ENCODE data around the gene AHRR. TPM values are rescaled to one million over a fixed set of nuclear protein-coding genes. Genes with fewer than 3 reads are reported as not detected.

Gene AHRR
- total and polyA plus RNA-seq, 9 of the 15 experiments (the other 6 are each of a cell fraction or from before 2014, with no cell fraction given): 0.06 to 1.6 (median 0.75) TPM; not detected in 1

DNA sequence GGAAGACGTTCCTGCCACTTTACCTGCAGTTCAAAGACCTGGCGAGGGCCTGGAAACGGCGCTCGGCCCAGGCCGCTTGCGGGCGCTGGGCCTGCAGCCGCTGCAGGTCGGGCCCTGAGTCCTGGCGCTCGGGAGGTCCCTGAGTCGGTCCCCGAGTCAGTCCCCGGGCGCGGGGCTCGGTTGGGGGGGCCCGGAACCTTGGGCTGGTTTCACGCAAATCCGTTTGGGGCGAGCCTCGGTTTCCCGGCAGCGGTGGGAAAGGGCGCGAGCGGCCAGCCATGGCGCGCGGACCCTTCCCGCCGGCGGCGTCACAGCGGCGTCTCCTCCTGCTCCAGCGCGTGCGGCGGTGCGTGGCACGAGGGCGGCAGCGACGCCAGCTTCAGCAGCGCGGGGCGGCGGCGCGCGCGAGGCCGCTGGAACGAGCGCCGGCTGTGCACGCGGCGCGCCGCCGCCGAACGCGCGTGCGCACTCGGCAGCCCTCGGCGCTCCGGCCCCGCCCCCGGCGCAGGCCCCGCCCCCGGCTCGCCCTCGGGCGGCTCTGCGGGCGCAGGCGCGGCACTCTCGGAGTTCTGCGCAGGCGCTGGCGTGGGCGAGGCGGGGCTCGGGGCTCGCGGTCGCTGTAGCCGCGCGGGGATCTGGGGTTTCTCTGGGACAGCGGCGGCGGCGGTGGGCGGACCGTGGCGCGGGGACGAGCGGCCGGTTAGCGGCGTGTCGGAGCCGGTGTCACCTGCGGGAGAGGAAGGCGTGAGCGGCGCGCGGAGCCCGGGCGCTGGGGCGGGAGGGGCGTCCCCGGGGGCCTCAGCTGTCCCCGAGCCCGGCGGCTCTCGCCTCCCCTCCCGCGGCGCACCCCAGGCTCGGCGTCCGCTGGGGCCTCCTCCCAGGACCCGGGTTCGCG, 151.4 kb downstream of the AHRR start (continued):
- TF ChIP-seq ZNF76 (CRISPR knock-in tag; IDR thresholded peaks at IDR 0.05; ENCODE audit: borderline replicate concordance) (0 out of 2 replicates have a peak, but pooled peaks have one; percentile 17), ZNF740 (CRISPR knock-in tag; IDR thresholded peaks at IDR 0.05) (peak; percentile 92), ZNF740 (tag; IDR thresholded peaks at IDR 0.05) (peak in 1 of 2 experiments; percentile 41; a peak in 1 of 4 replicates), HMG20A (CRISPR knock-in tag; conservative IDR thresholded peaks at IDR 0.05) (no peak), PCBP1 (IDR thresholded peaks at IDR 0.05; ENCODE audit: low read depth, low read length, poor library complexity, severe bottlenecking) (peak; percentile 31), ETV6 (IDR thresholded peaks at IDR 0.05; ENCODE audit: borderline replicate concordance in 1 of 2, low read depth in 2 of 2, low read length in 1 of 2) (no peak), ETV6 (CRISPR knock-in tag; IDR thresholded peaks at IDR 0.05; ENCODE audit: borderline replicate concordance) (peak; percentile 72; the same call in 1 of the 2 replicates), ATF1 (CRISPR knock-in tag; IDR thresholded peaks at IDR 0.05) (no peak), ATF1 (tag; IDR thresholded peaks at IDR 0.05) (peak; percentile 72), RBM14 (IDR thresholded peaks at IDR 0.05; ENCODE audit: borderline replicate concordance, insufficient read depth, low read depth, low read length) (no peak), GABPA (tag; conservative IDR thresholded peaks at IDR 0.05; ENCODE audit: low read depth) (0 out of 2 replicates have a peak, but pooled peaks have one; percentile 13), ILF3 (IDR thresholded peaks at IDR 0.05; ENCODE audit: borderline replicate concordance) (no peak), MAX (CRISPR knock-in tag; IDR thresholded peaks at IDR 0.05) (peak; percentile 90), ZNF274 (IDR thresholded peaks at IDR 0.05; ENCODE audit: borderline replicate concordance, low read depth, low read length) (no peak), GATAD2B (IDR thresholded peaks at IDR 0.05; ENCODE audit: borderline replicate concordance) (peak; percentile 41; the same call in 1 of the 2 replicates), FOXP1 (CRISPR knock-in tag; IDR thresholded peaks at IDR 0.05) (peak; percentile 88), ZNF589 (CRISPR knock-in tag; IDR thresholded peaks at IDR 0.05; ENCODE audit: low read depth) (peak; percentile 96)
- TF ChIP-seq, protein P1, sequence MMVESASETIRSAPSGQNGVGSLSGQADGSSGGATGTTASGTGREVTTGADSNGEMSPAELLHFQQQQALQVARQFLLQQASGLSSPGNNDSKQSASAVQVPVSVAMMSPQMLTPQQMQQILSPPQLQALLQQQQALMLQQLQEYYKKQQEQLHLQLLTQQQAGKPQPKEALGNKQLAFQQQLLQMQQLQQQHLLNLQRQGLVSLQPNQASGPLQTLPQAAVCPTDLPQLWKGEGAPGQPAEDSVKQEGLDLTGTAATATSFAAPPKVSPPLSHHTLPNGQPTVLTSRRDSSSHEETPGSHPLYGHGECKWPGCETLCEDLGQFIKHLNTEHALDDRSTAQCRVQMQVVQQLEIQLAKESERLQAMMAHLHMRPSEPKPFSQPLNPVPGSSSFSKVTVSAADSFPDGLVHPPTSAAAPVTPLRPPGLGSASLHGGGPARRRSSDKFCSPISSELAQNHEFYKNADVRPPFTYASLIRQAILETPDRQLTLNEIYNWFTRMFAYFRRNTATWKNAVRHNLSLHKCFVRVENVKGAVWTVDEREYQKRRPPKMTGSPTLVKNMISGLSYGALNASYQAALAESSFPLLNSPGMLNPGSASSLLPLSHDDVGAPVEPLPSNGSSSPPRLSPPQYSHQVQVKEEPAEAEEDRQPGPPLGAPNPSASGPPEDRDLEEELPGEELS (CRISPR knock-in tag; IDR thresholded peaks at IDR 0.05; ENCODE audit: borderline replicate concordance): 0 out of 2 replicates have a peak, but pooled peaks have one; percentile 80
- TF ChIP-seq, protein P2, sequence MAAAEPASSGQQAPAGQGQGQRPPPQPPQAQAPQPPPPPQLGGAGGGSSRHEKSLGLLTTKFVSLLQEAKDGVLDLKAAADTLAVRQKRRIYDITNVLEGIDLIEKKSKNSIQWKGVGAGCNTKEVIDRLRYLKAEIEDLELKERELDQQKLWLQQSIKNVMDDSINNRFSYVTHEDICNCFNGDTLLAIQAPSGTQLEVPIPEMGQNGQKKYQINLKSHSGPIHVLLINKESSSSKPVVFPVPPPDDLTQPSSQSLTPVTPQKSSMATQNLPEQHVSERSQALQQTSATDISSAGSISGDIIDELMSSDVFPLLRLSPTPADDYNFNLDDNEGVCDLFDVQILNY (CRISPR knock-in tag; IDR thresholded peaks at IDR 0.05): no peak
- TF ChIP-seq, protein P3, sequence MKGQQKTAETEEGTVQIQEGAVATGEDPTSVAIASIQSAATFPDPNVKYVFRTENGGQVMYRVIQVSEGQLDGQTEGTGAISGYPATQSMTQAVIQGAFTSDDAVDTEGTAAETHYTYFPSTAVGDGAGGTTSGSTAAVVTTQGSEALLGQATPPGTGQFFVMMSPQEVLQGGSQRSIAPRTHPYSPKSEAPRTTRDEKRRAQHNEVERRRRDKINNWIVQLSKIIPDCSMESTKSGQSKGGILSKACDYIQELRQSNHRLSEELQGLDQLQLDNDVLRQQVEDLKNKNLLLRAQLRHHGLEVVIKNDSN (CRISPR knock-in tag; IDR thresholded peaks at IDR 0.05): no peak
